Keratinocyte (primary cell): ENCODE data around the gene TSACC.

Experiments
- CTCF ChIP-seq, 3 experiments: IDR thresholded peaks in 1 of 3; conservative IDR thresholded peaks in 1 of 3; optimal IDR thresholded peaks in 1 of 3; 2 replicates in 2 of 3; 3 replicates in 1 of 3; pipeline versions ENCODE3 to v1.5.1; 2011; ENCODE audit warnings: low read length in 3 of 3, mild to moderate bottlenecking in 3 of 3, moderate library complexity in 2 of 3, control low read depth in 1 of 3, inconsistent platforms in 1 of 3; ENCODE audit not compliant: insufficient read depth in 2 of 3; ENCODE audit errors: extremely low read depth in 1 of 3
- EZH2 ChIP-seq: IDR thresholded peaks from one replicate; pipeline ENCODE4 v1.6.1; 2012; ENCODE audit warnings: inconsistent platforms, mild to moderate bottlenecking, low read length, moderate library complexity

- TF ChIP-seq CTCF (optimal IDR thresholded peaks at IDR 0.05 in 1 of 3, IDR thresholded peaks at IDR 0.05 in 1 of 3, conservative IDR thresholded peaks at IDR 0.05 in 1 of 3; ENCODE audit: extremely low read depth in 1 of 3, insufficient read depth in 2 of 3, low read length in 3 of 3) (no peak), EZH2 (no peak)
Measured at GRCh38 chr1:156382561-156382960, 44.2 kb downstream of the TSACC start.
